ENCODE measurements around the gene EVC.

DNA sequence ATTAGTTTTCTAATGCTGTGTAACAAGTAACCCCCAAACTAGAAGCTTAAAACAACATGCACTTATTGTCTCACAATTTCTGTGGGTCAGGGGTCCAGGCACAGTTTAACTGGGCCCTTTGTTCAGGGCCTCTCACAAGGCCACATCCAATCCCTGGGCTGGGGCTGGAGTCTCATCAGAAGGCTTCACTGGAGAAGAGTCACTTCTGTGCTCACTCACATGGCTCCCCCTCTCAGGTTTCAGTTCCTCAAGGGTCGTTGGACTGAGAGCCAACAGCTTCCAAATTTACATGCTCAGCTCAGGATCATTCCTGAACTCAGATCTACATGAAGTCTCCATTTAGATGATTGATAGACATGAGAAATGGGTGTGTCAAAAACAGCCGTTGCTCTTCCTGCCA, 77.1 kb downstream of the EVC start:
- TF ChIP-seq POLR2AphosphoS5 (IDR thresholded peaks at IDR 0.05; ENCODE audit: low read depth, low read length) (no peak), POLR2A (IDR thresholded peaks at IDR 0.05; ENCODE audit: low read depth, low read length) (no peak)
